ENCODE data around the gene ZDHHC11B.
"Not testable (repeated sequence)": the region's sequence is repeated elsewhere in the genome, so short reads cannot be mapped to it uniquely, and the experiment has no call there.

The ZDHHC11B gene

GRCh38 chr5:679166-679895 lies 105.2 kb downstream of the ZDHHC11B start:
- H3K9me3 ChIP-seq (ENCODE audit: control insufficient read depth in 1 of 2, low read length in 2 of 2); H3K36me3 ChIP-seq (ENCODE audit: control insufficient read depth in 1 of 2, insufficient read depth in 2 of 2, low read length in 2 of 2); H3K4me1 ChIP-seq (ENCODE audit: control insufficient read depth in 1 of 2, insufficient read depth in 2 of 2, low read length in 2 of 2); H3K27ac ChIP-seq (ENCODE audit: low read depth, low read length); H3K9ac ChIP-seq (ENCODE audit: low read depth in 1 of 2, low read length in 2 of 2); H3K27me3 ChIP-seq (ENCODE audit: control insufficient read depth in 1 of 2, insufficient read depth in 2 of 2, low read length in 2 of 2); H3K4me3 ChIP-seq (ENCODE audit: low read depth in 1 of 2, low read length in 2 of 2): not testable (repeated sequence)

- H3K4me1 ChIP-seq (ENCODE audit: control insufficient read depth in 1 of 2, insufficient read depth in 2 of 2, low read length in 2 of 2), result peaks cover 3 to 11% of the 10 kb centered on the region in 2 donors
- H3K9ac ChIP-seq (ENCODE audit: low read depth in 1 of 2, low read length in 2 of 2); H3K27me3 ChIP-seq (ENCODE audit: control insufficient read depth in 1 of 2, insufficient read depth in 2 of 2, low read length in 2 of 2); H3K27ac ChIP-seq (ENCODE audit: low read depth, low read length); H3K4me3 ChIP-seq (ENCODE audit: low read depth in 1 of 2, low read length in 2 of 2); H3K9me3 ChIP-seq (ENCODE audit: control insufficient read depth in 1 of 2, low read length in 2 of 2); H3K36me3 ChIP-seq (ENCODE audit: control insufficient read depth in 1 of 2, insufficient read depth in 2 of 2, low read length in 2 of 2): not testable (repeated sequence)
Observed at GRCh38 chr5:678521-678920, 106.0 kb downstream of the ZDHHC11B start.

- Histone ChIP-seq H3K4me1 (ENCODE audit: control insufficient read depth in 1 of 2, insufficient read depth in 2 of 2, low read length in 2 of 2) (peaks cover 14 to 22% of the 10 kb centered on the region in 2 donors), H3K4me3 (ENCODE audit: low read depth in 1 of 2, low read length in 2 of 2) (no peak overlapping the region), H3K9me3 (ENCODE audit: control insufficient read depth in 1 of 2, low read length in 2 of 2) (no peaks in the 10 kb centered on the region), H3K27ac (ENCODE audit: low read depth, low read length) (no peak overlapping the region), H3K9ac (ENCODE audit: low read depth in 1 of 2, low read length in 2 of 2) (no peak overlapping the region), H3K36me3 (ENCODE audit: control insufficient read depth in 1 of 2, insufficient read depth in 2 of 2, low read length in 2 of 2) (peaks cover 0 to 5% of the 10 kb centered on the region in 2 donors), H3K27me3 (ENCODE audit: control insufficient read depth in 1 of 2, insufficient read depth in 2 of 2, low read length in 2 of 2) (no peaks in the 10 kb centered on the region)
Observed at GRCh38 chr5:677131-678101, 107.1 kb downstream of the ZDHHC11B start.

- Histone ChIP-seq H3K9me3 (ENCODE audit: control insufficient read depth in 1 of 2, low read length in 2 of 2) (no peaks in the 10 kb centered on the region), H3K9ac (ENCODE audit: low read depth in 1 of 2, low read length in 2 of 2) (no peak overlapping the region), H3K36me3 (ENCODE audit: control insufficient read depth in 1 of 2, insufficient read depth in 2 of 2, low read length in 2 of 2) (peaks cover 0 to 5% of the 10 kb centered on the region in 2 donors), H3K27me3 (ENCODE audit: control insufficient read depth in 1 of 2, insufficient read depth in 2 of 2, low read length in 2 of 2) (no peaks in the 10 kb centered on the region), H3K27ac (ENCODE audit: low read depth, low read length) (no peak overlapping the region), H3K4me3 (ENCODE audit: low read depth in 1 of 2, low read length in 2 of 2) (no peak overlapping the region), H3K4me1 (ENCODE audit: control insufficient read depth in 1 of 2, insufficient read depth in 2 of 2, low read length in 2 of 2) (peaks cover 21 to 29% of the 10 kb centered on the region in 2 donors)
Observed at GRCh38 chr5:676699-677076, 107.8 kb downstream of the ZDHHC11B start.

- no peak overlapping the region for H3K27ac ChIP-seq (ENCODE audit: low read depth, low read length)
- no peak overlapping the region for H3K9ac ChIP-seq (ENCODE audit: low read depth in 1 of 2, low read length in 2 of 2)
- no peak overlapping the region for H3K4me3 ChIP-seq (ENCODE audit: low read depth in 1 of 2, low read length in 2 of 2)
- no peaks in the 10 kb centered on the region for H3K27me3 ChIP-seq (ENCODE audit: control insufficient read depth in 1 of 2, insufficient read depth in 2 of 2, low read length in 2 of 2)
- no peaks in the 10 kb centered on the region for H3K9me3 ChIP-seq (ENCODE audit: control insufficient read depth in 1 of 2, low read length in 2 of 2)
- H3K36me3 ChIP-seq (ENCODE audit: control insufficient read depth in 1 of 2, insufficient read depth in 2 of 2, low read length in 2 of 2), result peaks cover 0 to 5% of the 10 kb centered on the region in 2 donors
- H3K4me1 ChIP-seq (ENCODE audit: control insufficient read depth in 1 of 2, insufficient read depth in 2 of 2, low read length in 2 of 2), result peaks cover 24 to 34% of the 10 kb centered on the region in 2 donors
Observed at GRCh38 chr5:675871-676698, 108.4 kb downstream of the ZDHHC11B start.

- H3K27ac ChIP-seq (ENCODE audit: low read depth, low read length), result no peak overlapping the region
- H3K9ac ChIP-seq (ENCODE audit: low read depth in 1 of 2, low read length in 2 of 2), result no peak overlapping the region
- peaks cover 0 to 5% of the 10 kb centered on the region in 2 donors for H3K36me3 ChIP-seq (ENCODE audit: control insufficient read depth in 1 of 2, insufficient read depth in 2 of 2, low read length in 2 of 2)
- no peaks in the 10 kb centered on the region for H3K9me3 ChIP-seq (ENCODE audit: control insufficient read depth in 1 of 2, low read length in 2 of 2)
- no peak overlapping the region for H3K4me3 ChIP-seq (ENCODE audit: low read depth in 1 of 2, low read length in 2 of 2)
- H3K4me1 ChIP-seq (ENCODE audit: control insufficient read depth in 1 of 2, insufficient read depth in 2 of 2, low read length in 2 of 2), result peaks cover 24 to 34% of the 10 kb centered on the region in 2 donors
- H3K27me3 ChIP-seq (ENCODE audit: control insufficient read depth in 1 of 2, insufficient read depth in 2 of 2, low read length in 2 of 2), result no peaks in the 10 kb centered on the region
Observed at GRCh38 chr5:675111-675870, 109.2 kb downstream of the ZDHHC11B start.

GRCh38 chr5:674630-675011 lies 109.9 kb downstream of the ZDHHC11B start:
- H3K9me3 ChIP-seq (ENCODE audit: control insufficient read depth in 1 of 2, low read length in 2 of 2), result no peaks in the 10 kb centered on the region
- H3K27me3 ChIP-seq (ENCODE audit: control insufficient read depth in 1 of 2, insufficient read depth in 2 of 2, low read length in 2 of 2), result no peaks in the 10 kb centered on the region
- H3K36me3 ChIP-seq (ENCODE audit: control insufficient read depth in 1 of 2, insufficient read depth in 2 of 2, low read length in 2 of 2), result peaks cover 0 to 5% of the 10 kb centered on the region in 2 donors
- no peak overlapping the region for H3K27ac ChIP-seq (ENCODE audit: low read depth, low read length)
- no peak overlapping the region for H3K9ac ChIP-seq (ENCODE audit: low read depth in 1 of 2, low read length in 2 of 2)
- H3K4me3 ChIP-seq (ENCODE audit: low read depth in 1 of 2, low read length in 2 of 2), result no peak overlapping the region
- H3K4me1 ChIP-seq (ENCODE audit: control insufficient read depth in 1 of 2, insufficient read depth in 2 of 2, low read length in 2 of 2), result peaks cover 24 to 34% of the 10 kb centered on the region in 2 donors

DNA sequence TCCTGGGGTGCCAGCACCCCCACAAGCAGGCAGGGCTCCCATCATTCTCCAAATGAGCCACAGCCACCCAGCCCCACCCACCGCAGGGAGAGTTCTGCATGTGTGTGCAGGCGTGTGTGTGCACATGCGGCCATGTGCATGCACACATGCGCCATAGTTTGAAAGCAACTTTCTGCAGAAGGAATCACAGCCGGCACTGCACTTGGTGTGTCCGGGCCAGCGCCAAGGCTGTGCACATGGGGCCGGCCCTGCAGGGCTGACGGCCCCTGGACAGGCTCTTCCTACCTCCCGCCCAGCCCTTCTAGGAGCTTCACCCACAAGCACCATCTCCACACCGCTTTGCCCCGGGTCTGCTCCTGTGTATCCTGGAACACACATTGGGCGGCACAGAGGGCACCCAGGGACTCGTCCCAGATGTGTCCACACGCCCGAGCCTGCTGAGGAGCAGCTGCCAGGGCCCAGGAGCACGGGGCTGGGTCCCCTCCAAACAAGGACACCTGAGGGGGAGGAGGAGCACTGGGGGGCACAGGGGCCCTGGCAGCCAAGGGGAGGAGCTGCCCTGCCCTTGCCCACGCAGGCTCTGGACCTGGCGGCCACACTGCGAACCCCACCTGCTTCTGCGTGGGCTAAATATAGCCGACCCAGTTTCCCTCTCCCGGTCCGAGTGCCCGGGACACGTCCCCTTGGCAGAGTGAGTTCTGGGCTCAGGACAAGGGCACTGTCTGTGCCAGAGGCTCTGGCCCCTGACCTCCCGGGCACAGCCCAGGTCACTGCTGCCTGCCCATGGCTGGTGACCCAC lies 110.5 kb downstream of the ZDHHC11B start:
- H3K9ac ChIP-seq (ENCODE audit: low read depth in 1 of 2, low read length in 2 of 2), result no peak overlapping the region
- H3K36me3 ChIP-seq (ENCODE audit: control insufficient read depth in 1 of 2, insufficient read depth in 2 of 2, low read length in 2 of 2), result peaks cover 0 to 5% of the 10 kb centered on the region in 2 donors
- H3K9me3 ChIP-seq (ENCODE audit: control insufficient read depth in 1 of 2, low read length in 2 of 2), result no peaks in the 10 kb centered on the region
- no peak overlapping the region for H3K27ac ChIP-seq (ENCODE audit: low read depth, low read length)
- H3K4me3 ChIP-seq (ENCODE audit: low read depth in 1 of 2, low read length in 2 of 2), result no peak overlapping the region
- peaks cover 24 to 39% of the 10 kb centered on the region in 2 donors for H3K4me1 ChIP-seq (ENCODE audit: control insufficient read depth in 1 of 2, insufficient read depth in 2 of 2, low read length in 2 of 2)
- no peaks in the 10 kb centered on the region for H3K27me3 ChIP-seq (ENCODE audit: control insufficient read depth in 1 of 2, insufficient read depth in 2 of 2, low read length in 2 of 2)

Data from duodenal mucosa (tissue), 2 donors.